Smooth muscle cell (in vitro differentiated cells): Measurements from ENCODE around the gene ADGRG3. TPM values are rescaled to one million over a fixed set of nuclear protein-coding genes. Genes with fewer than 3 reads are reported as not detected.

Experiments
- DNase-seq: peaks from one replicate; lab custom pipeline; 2025; ENCODE audit not compliant: unreplicated experiment; lab: John Stamatoyannopoulos, UW
- H2AFZ ChIP-seq: fragments of 200-600 bp; sonication (generic); 2 replicates; pipeline ENCODE4 v1.6.0; 2016; ENCODE audit warnings: antibody characterized with exemption, low read depth, mild to moderate bottlenecking
- H3F3A ChIP-seq: fragments of 200-600 bp; sonication (generic); 2 replicates; pipeline ENCODE4 v1.6.0; 2017; ENCODE audit warnings: antibody characterized with exemption, low read depth
- H3K27ac ChIP-seq: fragments of 200-600 bp; sonication (generic); 2 replicates; pipeline ENCODE4 v1.5.1; 2016; ENCODE audit warnings: low read depth, mild to moderate bottlenecking
- H3K27me3 ChIP-seq: fragments of 200-600 bp; sonication (generic); 2 replicates; pipeline ENCODE4 v1.6.1; 2016; ENCODE audit warnings: low read depth, mild to moderate bottlenecking
- H3K36me3 ChIP-seq: fragments of 200-600 bp; sonication (generic); 2 replicates; pipeline ENCODE4 v1.5.1; 2016; ENCODE audit warnings: low read depth
- H3K4me1 ChIP-seq: fragments of 200-600 bp; sonication (generic); 2 replicates; pipeline ENCODE4 v1.5.1; 2016; ENCODE audit warnings: low read depth
- H3K4me2 ChIP-seq: fragments of 200-600 bp; sonication (generic); 2 replicates; pipeline ENCODE4 v1.6.0; 2016; ENCODE audit warnings: mild to moderate bottlenecking
- H3K4me3 ChIP-seq: fragments of 200-600 bp; sonication (generic); 2 replicates; pipeline ENCODE4 v1.5.1; 2016; ENCODE audit warnings: mild to moderate bottlenecking
- H3K79me2 ChIP-seq: fragments of 200-600 bp; sonication (generic); 2 replicates; pipeline ENCODE4 v1.6.0; 2016; ENCODE audit warnings: low read depth, mild to moderate bottlenecking
- H3K9ac ChIP-seq: fragments of 200-600 bp; sonication (generic); 2 replicates; pipeline ENCODE4 v1.6.0; 2016; ENCODE audit warnings: low read depth
- H3K9me3 ChIP-seq: fragments of 200-600 bp; sonication (generic); replicated peaks from 2 replicates; pipeline ENCODE4 v1.5.1; 2016; ENCODE audit warnings: low read depth
- H4K20me1 ChIP-seq: fragments of 200-600 bp; sonication (generic); 2 replicates; pipeline ENCODE4 v1.6.0; 2016; ENCODE audit warnings: low read depth
- WGBS: methylation state at CpG from one replicate; pipeline ENCODE4 v1.1.7; 2016; ENCODE audit warnings: low lambda C conversion rate; 5-methylcytosine and 5-hydroxymethylcytosine counted together
- polyA plus RNA-seq: library from polyadenylated mRNA; unstranded; fragments of >200 nt; fragmentation: Nextera tagmentation; extraction: Ambion mirVana; gene quantifications from 2 replicates; pipeline ENCODE4 v1.2.1, GENCODE V29; 2016
- total RNA-seq: library from RNA; depleted of rRNA; stranded (reverse); fragments of >200 nt; gene quantifications from 2 replicates; pipeline ENCODE4 v1.2.3, GENCODE V29; 2014
- TF ChIP-seq, protein P1 (sequence below): fragments of 200-600 bp; sonication (generic); IDR thresholded peaks from 2 replicates; pipeline ENCODE4 v1.5.1; 2017; ENCODE audit warnings: borderline replicate concordance, mild to moderate bottlenecking, antibody characterized with exemption; ENCODE audit not compliant: insufficient read depth, poor library complexity, severe bottlenecking

The ADGRG3 gene
- total and polyA plus RNA-seq, 2 experiments from 2014 or later = 0.13 TPM; not detected in 1

DNA sequence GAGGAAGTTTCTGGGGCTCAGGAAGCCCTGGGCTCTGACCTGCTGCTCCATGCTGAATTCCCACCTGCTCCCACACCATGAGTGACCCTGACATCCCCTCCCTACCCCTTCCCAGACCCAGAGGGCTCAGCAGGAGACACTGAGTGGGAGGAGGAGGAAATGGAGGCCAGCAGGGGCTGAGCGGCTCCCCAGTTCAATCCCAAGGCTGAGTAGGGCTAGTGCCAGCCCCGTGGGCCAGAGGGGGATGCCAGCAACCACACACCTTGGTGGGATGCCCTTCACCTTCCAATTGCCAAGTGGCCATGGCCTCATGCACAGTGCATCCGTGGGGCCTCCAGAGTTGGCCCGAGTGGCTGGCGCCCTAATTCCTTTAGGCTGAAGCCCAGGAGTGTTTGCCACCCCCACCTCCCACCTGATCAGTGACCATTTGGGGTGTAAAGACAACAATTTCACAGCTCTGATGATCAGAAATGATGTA lies 1.0 kb upstream of the ADGRG3 start:
- no peaks in the 10 kb centered on the region for H3K79me2 ChIP-seq
- TF ChIP-seq, protein P1, sequence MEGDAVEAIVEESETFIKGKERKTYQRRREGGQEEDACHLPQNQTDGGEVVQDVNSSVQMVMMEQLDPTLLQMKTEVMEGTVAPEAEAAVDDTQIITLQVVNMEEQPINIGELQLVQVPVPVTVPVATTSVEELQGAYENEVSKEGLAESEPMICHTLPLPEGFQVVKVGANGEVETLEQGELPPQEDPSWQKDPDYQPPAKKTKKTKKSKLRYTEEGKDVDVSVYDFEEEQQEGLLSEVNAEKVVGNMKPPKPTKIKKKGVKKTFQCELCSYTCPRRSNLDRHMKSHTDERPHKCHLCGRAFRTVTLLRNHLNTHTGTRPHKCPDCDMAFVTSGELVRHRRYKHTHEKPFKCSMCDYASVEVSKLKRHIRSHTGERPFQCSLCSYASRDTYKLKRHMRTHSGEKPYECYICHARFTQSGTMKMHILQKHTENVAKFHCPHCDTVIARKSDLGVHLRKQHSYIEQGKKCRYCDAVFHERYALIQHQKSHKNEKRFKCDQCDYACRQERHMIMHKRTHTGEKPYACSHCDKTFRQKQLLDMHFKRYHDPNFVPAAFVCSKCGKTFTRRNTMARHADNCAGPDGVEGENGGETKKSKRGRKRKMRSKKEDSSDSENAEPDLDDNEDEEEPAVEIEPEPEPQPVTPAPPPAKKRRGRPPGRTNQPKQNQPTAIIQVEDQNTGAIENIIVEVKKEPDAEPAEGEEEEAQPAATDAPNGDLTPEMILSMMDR = no peak
- no peak for DNase-seq
- H2AFZ ChIP-seq = no peak overlapping the region
- H3K36me3 ChIP-seq = no peaks in the 10 kb centered on the region
- H3K4me3 ChIP-seq = no peak overlapping the region
- no peaks in the 10 kb centered on the region for H3F3A ChIP-seq
- H4K20me1 ChIP-seq = no peaks in the 10 kb centered on the region
- H3K4me1 ChIP-seq = no peaks in the 10 kb centered on the region
- H3K27me3 ChIP-seq = no peaks in the 10 kb centered on the region
- no peak overlapping the region for H3K27ac ChIP-seq
- H3K4me2 ChIP-seq = no peak overlapping the region
- H3K9ac ChIP-seq = no peak overlapping the region
- WGBS = 95% methylated on average over 5 of the region's 5 CpGs
- no peaks in the 10 kb centered on the region for H3K9me3 ChIP-seq

DNA sequence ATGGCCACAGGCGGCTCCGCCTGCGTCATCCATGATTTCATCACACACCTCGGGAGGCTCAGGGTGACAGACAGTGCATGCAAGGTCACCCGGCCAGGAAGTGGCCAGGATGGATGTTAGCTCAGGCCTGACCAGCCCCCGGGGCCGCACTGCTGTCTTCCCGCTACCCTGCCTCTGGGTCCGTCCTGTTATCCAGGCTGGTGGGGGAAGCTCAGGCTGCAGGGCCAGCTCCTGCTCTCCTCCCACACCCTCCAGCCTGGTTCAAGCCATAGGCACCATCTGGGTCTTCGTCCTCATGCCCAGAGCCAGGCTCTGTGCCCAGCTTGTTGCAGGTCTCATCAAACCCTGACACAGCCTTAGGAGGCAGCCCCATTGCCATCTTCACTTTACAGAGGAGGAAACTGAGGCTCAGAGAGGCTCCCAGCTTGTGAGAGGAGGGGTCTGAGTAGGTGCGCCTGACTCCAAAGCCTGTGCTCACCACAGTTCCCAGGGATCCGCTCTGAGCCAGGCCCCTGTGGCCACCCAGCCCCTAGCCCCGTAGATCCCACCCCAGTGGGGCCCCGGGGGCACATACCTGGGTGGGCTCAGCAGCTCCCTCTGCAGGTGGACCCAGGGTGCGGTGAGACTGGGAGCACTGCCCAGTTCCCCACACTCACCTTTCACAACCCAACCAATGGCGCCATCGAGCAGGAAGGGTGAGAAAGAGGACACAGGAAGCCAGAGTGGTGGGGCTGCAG lies 412 bp upstream of the ADGRG3 start:
- Histone ChIP-seq H3K9ac (no peak overlapping the region), H4K20me1 (no peaks in the 10 kb centered on the region), H3K27ac (no peak overlapping the region), H2AFZ (no peak overlapping the region), H3K4me1 (no peaks in the 10 kb centered on the region), H3K4me3 (no peak overlapping the region), H3F3A (no peaks in the 10 kb centered on the region), H3K4me2 (no peak overlapping the region), H3K27me3 (no peaks in the 10 kb centered on the region), H3K36me3 (no peaks in the 10 kb centered on the region), H3K79me2 (no peaks in the 10 kb centered on the region), H3K9me3 (no peaks in the 10 kb centered on the region)
- no peak for DNase-seq
- WGBS = 86% methylated on average over 17 of the region's 17 CpGs
- TF ChIP-seq, protein P1 = peak; percentile 15

DNA sequence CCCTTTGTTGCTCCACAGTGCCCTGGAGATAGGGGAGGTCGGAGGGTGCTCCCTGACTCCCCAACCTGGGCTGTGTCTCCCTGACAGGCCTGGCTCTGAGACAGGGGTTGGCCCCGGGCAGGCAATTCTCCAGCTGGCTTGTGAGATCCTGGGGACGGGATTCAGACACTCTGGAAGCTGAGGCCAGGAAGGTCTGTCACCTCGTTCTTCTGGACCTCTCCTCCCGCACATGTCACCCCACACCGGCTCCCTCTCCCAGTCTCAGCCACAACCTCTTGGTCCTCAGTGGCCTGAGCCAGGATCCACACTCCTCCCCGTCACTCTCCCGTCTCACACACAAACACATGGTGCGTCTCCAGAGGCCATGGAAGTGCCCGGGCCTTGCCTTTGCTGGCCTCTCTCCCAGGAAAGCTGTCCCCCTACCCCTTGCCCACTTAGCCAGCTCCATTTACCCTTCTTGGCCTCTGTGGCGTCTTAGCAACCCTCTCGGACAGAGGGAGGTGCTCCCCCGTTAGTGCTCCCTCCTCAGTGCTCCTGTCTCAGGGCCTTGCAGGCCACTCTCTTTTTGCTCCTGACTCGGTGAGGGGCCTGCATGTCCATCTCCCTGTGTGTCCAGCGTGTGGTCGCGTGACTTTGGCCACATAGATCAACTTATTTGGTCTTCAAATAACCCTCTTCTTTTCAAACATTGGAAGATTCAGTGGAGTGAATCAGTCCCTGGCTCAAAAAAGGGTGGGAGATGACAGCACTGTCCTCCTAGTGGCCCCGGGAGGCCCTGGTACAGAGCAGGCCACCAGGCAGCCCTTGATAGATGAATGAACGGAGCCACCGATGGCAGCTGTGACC lies 747 bp downstream of the ADGRG3 start:
- no peak for DNase-seq
- H3K4me1 ChIP-seq = no peaks in the 10 kb centered on the region
- no peaks in the 10 kb centered on the region for H3K27me3 ChIP-seq
- no peaks in the 10 kb centered on the region for H3K36me3 ChIP-seq
- H2AFZ ChIP-seq = no peak overlapping the region
- H3K9me3 ChIP-seq = no peaks in the 10 kb centered on the region
- TF ChIP-seq, protein P1 = no peak
- H3F3A ChIP-seq = no peaks in the 10 kb centered on the region
- H3K9ac ChIP-seq = no peak overlapping the region
- H3K27ac ChIP-seq = no peak overlapping the region
- WGBS = 95% methylated on average over 19 of the region's 20 CpGs
- H3K79me2 ChIP-seq = no peaks in the 10 kb centered on the region
- no peak overlapping the region for H3K4me2 ChIP-seq
- H3K4me3 ChIP-seq = no peak overlapping the region
- H4K20me1 ChIP-seq = no peaks in the 10 kb centered on the region
